HL-60 (cell line): ENCODE data around the gene PRKAR1B.

ENCODE experiments used
- DNase-seq, 2 experiments: peaks; one replicate each; pipeline ENCODE4 v3.0.0-alpha.2; 2010 to 2020; ENCODE audit warnings: low read depth in 1 of 2, low spot score in 1 of 2
- H3K27ac ChIP-seq: fragments of 250-450 bp; sonication (Bioruptor Pico); replicated peaks from 2 replicates; pipeline ENCODE4 v1.5.1; 2020; ENCODE audit warnings: mild to moderate bottlenecking, moderate library complexity
- H3K27me3 ChIP-seq: fragments of 250-450 bp; sonication (Bioruptor Pico); 2 replicates; pipeline ENCODE4 v1.5.1; 2021; ENCODE audit warnings: mild to moderate bottlenecking, moderate library complexity; ENCODE audit not compliant: insufficient read depth, poor library complexity, severe bottlenecking
- H3K4me3 ChIP-seq: replicated peaks from 2 replicates; pipeline ENCODE4 v1.5.1; 2011; ENCODE audit warnings: mild to moderate bottlenecking, control low read depth, low read length; ENCODE audit not compliant: insufficient read depth
- GABPA ChIP-seq: IDR thresholded peaks from 2 replicates; pipeline ENCODE4 v1.6.1; 2012; ENCODE audit warnings: low read depth
- POLR2AphosphoS5 ChIP-seq: IDR thresholded peaks from 2 replicates; pipeline ENCODE4 v1.6.1; 2012; ENCODE audit warnings: low read depth
- SPI1 ChIP-seq: IDR thresholded peaks from 2 replicates; pipeline ENCODE4 v1.6.1; 2012; ENCODE audit warnings: low read depth, mild to moderate bottlenecking, borderline replicate concordance
- TF ChIP-seq, protein P1 (sequence below): IDR thresholded peaks from 2 replicates; pipeline ENCODE4 v1.6.1; 2012; ENCODE audit warnings: low read depth; ENCODE audit not compliant: insufficient replicate concordance
- TF ChIP-seq, protein P2 (sequence below): IDR thresholded peaks from one replicate; pipeline ENCODE4 v1.5.1; 2011; ENCODE audit warnings: low read length, control low read depth, inconsistent platforms; ENCODE audit not compliant: insufficient read depth

PRKAR1B gene

DNA sequence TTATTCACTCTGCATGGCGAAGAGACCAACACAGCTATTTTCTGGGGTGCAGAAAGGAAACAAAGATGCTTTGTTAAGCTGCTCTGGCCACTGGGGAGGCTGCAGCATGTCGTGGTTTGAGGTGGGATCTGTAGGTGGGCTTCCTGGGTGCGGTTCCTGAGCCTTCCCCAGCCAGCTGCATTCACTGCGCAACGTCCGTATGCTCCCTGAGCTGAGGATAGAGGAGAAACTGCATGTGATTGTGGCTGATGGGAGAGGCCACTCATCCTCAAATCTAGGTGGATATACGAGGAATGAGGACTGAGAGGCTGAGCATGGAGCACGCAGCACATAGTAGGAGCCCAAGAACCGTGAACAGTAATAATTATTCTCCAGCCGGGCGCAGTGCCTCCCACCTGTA is 10.4 kb downstream of the PRKAR1B start:
- TF ChIP-seq, protein P1, sequence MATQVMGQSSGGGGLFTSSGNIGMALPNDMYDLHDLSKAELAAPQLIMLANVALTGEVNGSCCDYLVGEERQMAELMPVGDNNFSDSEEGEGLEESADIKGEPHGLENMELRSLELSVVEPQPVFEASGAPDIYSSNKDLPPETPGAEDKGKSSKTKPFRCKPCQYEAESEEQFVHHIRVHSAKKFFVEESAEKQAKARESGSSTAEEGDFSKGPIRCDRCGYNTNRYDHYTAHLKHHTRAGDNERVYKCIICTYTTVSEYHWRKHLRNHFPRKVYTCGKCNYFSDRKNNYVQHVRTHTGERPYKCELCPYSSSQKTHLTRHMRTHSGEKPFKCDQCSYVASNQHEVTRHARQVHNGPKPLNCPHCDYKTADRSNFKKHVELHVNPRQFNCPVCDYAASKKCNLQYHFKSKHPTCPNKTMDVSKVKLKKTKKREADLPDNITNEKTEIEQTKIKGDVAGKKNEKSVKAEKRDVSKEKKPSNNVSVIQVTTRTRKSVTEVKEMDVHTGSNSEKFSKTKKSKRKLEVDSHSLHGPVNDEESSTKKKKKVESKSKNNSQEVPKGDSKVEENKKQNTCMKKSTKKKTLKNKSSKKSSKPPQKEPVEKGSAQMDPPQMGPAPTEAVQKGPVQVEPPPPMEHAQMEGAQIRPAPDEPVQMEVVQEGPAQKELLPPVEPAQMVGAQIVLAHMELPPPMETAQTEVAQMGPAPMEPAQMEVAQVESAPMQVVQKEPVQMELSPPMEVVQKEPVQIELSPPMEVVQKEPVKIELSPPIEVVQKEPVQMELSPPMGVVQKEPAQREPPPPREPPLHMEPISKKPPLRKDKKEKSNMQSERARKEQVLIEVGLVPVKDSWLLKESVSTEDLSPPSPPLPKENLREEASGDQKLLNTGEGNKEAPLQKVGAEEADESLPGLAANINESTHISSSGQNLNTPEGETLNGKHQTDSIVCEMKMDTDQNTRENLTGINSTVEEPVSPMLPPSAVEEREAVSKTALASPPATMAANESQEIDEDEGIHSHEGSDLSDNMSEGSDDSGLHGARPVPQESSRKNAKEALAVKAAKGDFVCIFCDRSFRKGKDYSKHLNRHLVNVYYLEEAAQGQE = no peak
- no peak for TF ChIP-seq POLR2AphosphoS5
- TF ChIP-seq, protein P2, sequence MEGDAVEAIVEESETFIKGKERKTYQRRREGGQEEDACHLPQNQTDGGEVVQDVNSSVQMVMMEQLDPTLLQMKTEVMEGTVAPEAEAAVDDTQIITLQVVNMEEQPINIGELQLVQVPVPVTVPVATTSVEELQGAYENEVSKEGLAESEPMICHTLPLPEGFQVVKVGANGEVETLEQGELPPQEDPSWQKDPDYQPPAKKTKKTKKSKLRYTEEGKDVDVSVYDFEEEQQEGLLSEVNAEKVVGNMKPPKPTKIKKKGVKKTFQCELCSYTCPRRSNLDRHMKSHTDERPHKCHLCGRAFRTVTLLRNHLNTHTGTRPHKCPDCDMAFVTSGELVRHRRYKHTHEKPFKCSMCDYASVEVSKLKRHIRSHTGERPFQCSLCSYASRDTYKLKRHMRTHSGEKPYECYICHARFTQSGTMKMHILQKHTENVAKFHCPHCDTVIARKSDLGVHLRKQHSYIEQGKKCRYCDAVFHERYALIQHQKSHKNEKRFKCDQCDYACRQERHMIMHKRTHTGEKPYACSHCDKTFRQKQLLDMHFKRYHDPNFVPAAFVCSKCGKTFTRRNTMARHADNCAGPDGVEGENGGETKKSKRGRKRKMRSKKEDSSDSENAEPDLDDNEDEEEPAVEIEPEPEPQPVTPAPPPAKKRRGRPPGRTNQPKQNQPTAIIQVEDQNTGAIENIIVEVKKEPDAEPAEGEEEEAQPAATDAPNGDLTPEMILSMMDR = no peak
- TF ChIP-seq SPI1 = no peak
- no peak for TF ChIP-seq GABPA
- Histone ChIP-seq H3K4me3 (no peak overlapping the region), H3K27me3 (no peaks in the 10 kb centered on the region), H3K27ac (no peak overlapping the region)
- DNase-seq = no peak

DNA sequence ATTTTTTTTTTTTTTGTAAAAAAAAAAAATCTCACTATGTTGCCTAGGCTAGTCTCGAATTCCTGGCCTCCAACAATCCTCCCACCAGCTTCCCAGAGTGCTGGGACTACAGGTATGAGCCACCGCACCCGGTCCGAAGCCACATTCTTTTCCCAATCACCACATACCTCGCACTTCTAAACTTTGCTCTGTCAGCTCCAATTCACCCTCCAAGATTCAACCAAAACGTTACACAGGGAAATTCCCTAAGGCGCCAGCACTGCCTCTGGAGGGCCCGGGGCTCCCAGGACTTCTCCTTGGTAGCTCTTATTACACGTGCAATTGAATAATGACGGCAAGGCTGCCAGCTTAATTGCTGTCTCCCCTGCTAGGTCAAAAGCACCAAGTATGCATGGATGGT is 10.9 kb downstream of the PRKAR1B start:
- no peak for TF ChIP-seq SPI1
- TF ChIP-seq POLR2AphosphoS5 = no peak
- TF ChIP-seq GABPA = no peak
- TF ChIP-seq, protein P1 = no peak
- TF ChIP-seq, protein P2 = no peak
- H3K27me3 ChIP-seq = no peaks in the 10 kb centered on the region

DNA sequence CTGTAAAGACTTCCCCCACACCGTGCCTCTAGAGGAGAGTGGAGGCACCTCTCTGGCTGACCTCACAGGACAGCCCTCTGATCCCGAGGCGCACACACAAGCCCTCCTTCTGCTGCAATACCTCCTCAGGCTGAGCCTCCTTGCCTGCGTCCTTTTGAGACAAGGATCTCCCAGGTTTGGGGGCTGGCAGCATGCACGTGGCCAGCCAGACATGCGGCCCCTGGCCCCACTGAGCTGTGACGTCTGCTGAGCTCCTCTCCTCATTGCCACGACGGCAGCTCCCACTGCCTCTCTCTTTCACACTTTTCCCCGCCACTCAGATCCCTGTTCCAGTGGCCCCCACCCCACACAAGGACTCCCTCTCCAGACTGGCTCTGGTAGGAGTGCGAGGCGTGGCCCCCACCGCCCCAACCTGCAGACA is 12.8 kb downstream of the PRKAR1B start:
- DNase-seq = no peak
- H3K27me3 ChIP-seq = no peaks in the 10 kb centered on the region
- TF ChIP-seq GABPA = no peak
- TF ChIP-seq POLR2AphosphoS5 = no peak
- TF ChIP-seq, protein P2 = no peak
- TF ChIP-seq SPI1 = no peak
- TF ChIP-seq, protein P1 = no peak
- no peak overlapping the region for H3K4me3 ChIP-seq
- no peak overlapping the region for H3K27ac ChIP-seq

More for the DNA sequence above, 10.9 kb downstream of the PRKAR1B start:
- H3K27ac ChIP-seq = no peak overlapping the region
- DNase-seq = no peak
- H3K4me3 ChIP-seq = no peak overlapping the region
